K562 (cell line): ENCODE data around the gene STON2. TPM values are rescaled to one million over a fixed set of nuclear protein-coding genes. Genes with fewer than 3 reads are reported as not detected.

Experiments
- ATAC-seq: fragments of 200-7000 bp; cut with Tn5 transposase; 3 replicates; pipeline ENCODE4 v1.9.1; 2020; ENCODE audit warnings: moderate library complexity
- BruUV-seq: library from RNA; stranded (reverse); fragments of 400-500 nt; replicated peaks from 2 replicates; lab custom pipeline; 2021; lab: Mats Ljungman, UMichigan
- CTCF ChIA-PET: fragments of 300-600 bp; formaldehyde crosslinking; extraction: SDS; loops from one replicate; lab custom pipeline; 2021; ENCODE audit warnings: low intra/inter-chr PET ratio; lab: Yijun Ruan, JAX
- POLR2A ChIA-PET: fragments of 300-600, 350-650 bp; sonication (Branson Sonifier 250); formaldehyde crosslinking; extraction: SDS; loops from one replicate; lab custom pipeline; 2021; ENCODE audit warnings: antibody characterized with exemption, inconsistent platforms; lab: Yijun Ruan, JAX
- DNase-seq, 4 experiments: peaks; one replicate each; pipeline versions ENCODE4 v3.0.0 to v3.0.0-alpha.2; 2011 to 2018; ENCODE audit warnings: low spot score in 3 of 4, mixed read lengths in 3 of 4; ENCODE audit errors: extremely low read depth in 1 of 4
- FAIRE-seq: peaks from 2 replicates; lab custom pipeline; 2011; peaks lifted over from hg19 to GRCh38; lab: Jason Lieb, UNC
- H2AFZ ChIP-seq: 2 replicates; pipeline ENCODE4 v1.6.0; 2011; ENCODE audit warnings: low read depth, low read length, control low read depth, inconsistent platforms
- H3K27ac ChIP-seq: fragments of 200-600 bp; 3 replicates; pipeline ENCODE4 v1.8.0; 2011; ENCODE audit warnings: low read depth, mild to moderate bottlenecking, control low read depth, inconsistent platforms, low read length, moderate library complexity, mixed read lengths; ENCODE audit errors: extremely low read depth
- H3K27me3 ChIP-seq, 2 experiments: fragments of 300-600 bp in 1 of 2; 2 replicates in 1 of 2; 3 replicates in 1 of 2; pipeline versions ENCODE4 v1.6.0 to v1.8.0; 2011; ENCODE audit warnings: inconsistent platforms in 2 of 2, low read length in 2 of 2, mild to moderate bottlenecking in 1 of 2, mixed read lengths in 1 of 2, moderate library complexity in 1 of 2; ENCODE audit not compliant: control insufficient read depth in 2 of 2, insufficient read depth in 2 of 2
- H3K36me3 ChIP-seq: fragments of 300-600 bp; 3 replicates; pipeline ENCODE4 v1.8.0; 2011; ENCODE audit warnings: mild to moderate bottlenecking, low read length, inconsistent platforms; ENCODE audit not compliant: control insufficient read depth, insufficient read depth
- H3K4me1 ChIP-seq, 2 experiments: fragments of 200-600 bp in 1 of 2; replicated peaks in 1 of 2; 2 replicates in 1 of 2; 3 replicates in 1 of 2; pipeline versions ENCODE4 v1.5.1 to v1.8.0; 2011; ENCODE audit warnings: inconsistent platforms in 2 of 2, low read length in 2 of 2, mild to moderate bottlenecking in 1 of 2, mixed read lengths in 1 of 2, moderate library complexity in 1 of 2; ENCODE audit not compliant: control insufficient read depth in 2 of 2, insufficient read depth in 2 of 2
- H3K4me2 ChIP-seq: 2 replicates; pipeline ENCODE4 v1.6.1; 2011; ENCODE audit warnings: low read length, control low read depth, inconsistent platforms, mixed read lengths; ENCODE audit not compliant: insufficient read depth
- H3K4me3 ChIP-seq: fragments of 200-600 bp; sonication (generic), shearing (Covaris generic); 2 replicates; pipeline ENCODE4 v1.5.1; 2016; ENCODE audit warnings: control low read depth, inconsistent platforms
- H3K79me2 ChIP-seq: fragments of 200-600 bp; 3 replicates; pipeline ENCODE4 v1.8.0; 2011; ENCODE audit warnings: low read length, inconsistent platforms; ENCODE audit not compliant: control insufficient read depth, insufficient read depth
- H3K9ac ChIP-seq, 2 experiments: 2 replicates each; pipeline versions ENCODE4 v1.6.0 to v1.6.1; 2011; ENCODE audit warnings: low read depth in 2 of 2, low read length in 2 of 2, control low read depth in 1 of 2, inconsistent platforms in 1 of 2, mild to moderate bottlenecking in 1 of 2, mixed read lengths in 1 of 2; ENCODE audit not compliant: insufficient read depth in 1 of 2
- H3K9me1 ChIP-seq: one replicate; pipeline ENCODE4 v1.6.0; 2011; ENCODE audit warnings: inconsistent platforms, mild to moderate bottlenecking, low read length, moderate library complexity; ENCODE audit not compliant: control insufficient read depth, insufficient read depth
- H3K9me3 ChIP-seq: replicated peaks from 2 replicates; pipeline ENCODE4 v1.5.1; 2011; ENCODE audit warnings: low read depth, low read length, inconsistent platforms; ENCODE audit not compliant: control insufficient read depth, insufficient read depth
- H4K20me1 ChIP-seq: replicated peaks from 2 replicates; pipeline ENCODE4 v1.6.1; 2011; ENCODE audit warnings: low read length, inconsistent platforms, mixed read lengths; ENCODE audit not compliant: control insufficient read depth, insufficient read depth
- CBX8 ChIP-seq: fragments of 200-600 bp; sonication (generic); IDR thresholded peaks from 2 replicates; pipeline ENCODE4 v1.6.1; 2012; ENCODE audit warnings: borderline replicate concordance, mixed run types, low read depth, mild to moderate bottlenecking, moderate library complexity, mixed read lengths, low read length, control low read depth, inconsistent platforms; ENCODE audit not compliant: poor library complexity, severe bottlenecking; ENCODE audit errors: extremely low read depth
- CHD2 ChIP-seq: IDR thresholded peaks from 2 replicates; pipeline ENCODE4 v1.6.1; 2011; ENCODE audit warnings: low read depth, low read length
- E2F4 ChIP-seq: sonication (generic); formaldehyde crosslinking; IDR thresholded peaks from 2 replicates; pipeline ENCODE4 v1.8.0; 2022; ENCODE audit warnings: mild to moderate bottlenecking, low read depth, missing genetic modification reagents
- E4F1 ChIP-seq: fragments of 250-450 bp; sonication (Bioruptor Pico); IDR thresholded peaks from 2 replicates; pipeline ENCODE4 v1.5.0; 2021; ENCODE audit warnings: mild to moderate bottlenecking, borderline replicate concordance
- FOXP4 ChIP-seq: sonication (generic); formaldehyde crosslinking; IDR thresholded peaks from 2 replicates; pipeline ENCODE4 v1.8.0; 2022; ENCODE audit warnings: mild to moderate bottlenecking, missing genetic modification reagents, borderline replicate concordance
- HMG20B ChIP-seq: fragments of 250-450 bp; sonication (Bioruptor Pico); IDR thresholded peaks from 2 replicates; pipeline ENCODE4 v1.5.0; 2021; ENCODE audit warnings: mild to moderate bottlenecking
- HNRNPLL ChIP-seq: fragments of 200-400 bp; formaldehyde crosslinking; IDR thresholded peaks from 2 replicates; pipeline ENCODE4 v1.6.1; 2017; ENCODE audit warnings: low read length, low read depth, mild to moderate bottlenecking; ENCODE audit not compliant: poor library complexity, severe bottlenecking
- MAX ChIP-seq: sonication (generic); formaldehyde crosslinking; IDR thresholded peaks from 2 replicates; pipeline ENCODE4 v1.9.0; 2022; ENCODE audit warnings: mild to moderate bottlenecking, missing genetic modification reagents
- PCBP1 ChIP-seq: fragments of 200-400 bp; formaldehyde crosslinking; IDR thresholded peaks from 2 replicates; pipeline ENCODE4 v1.6.1; 2018; ENCODE audit warnings: mild to moderate bottlenecking, low read depth, low read length; ENCODE audit not compliant: poor library complexity, severe bottlenecking
- SRF ChIP-seq, 2 experiments: fragments of 250-450, 450-650 bp in 1 of 2; sonication (Bioruptor Pico) in 1 of 2; sonication (generic) in 1 of 2; formaldehyde crosslinking; IDR thresholded peaks; 2 replicates each; pipeline versions ENCODE4 v1.5.0 to v1.5.1; 2020 to 2022; ENCODE audit warnings: mild to moderate bottlenecking in 1 of 2, missing genetic modification reagents in 1 of 2
- TCF3 ChIP-seq: sonication (generic); formaldehyde crosslinking; IDR thresholded peaks from 2 replicates; pipeline ENCODE4 v1.4.0; 2020; ENCODE audit warnings: mild to moderate bottlenecking, missing genetic modification reagents
- XRCC3 ChIP-seq: fragments of 450-650 bp; IDR thresholded peaks from 2 replicates; pipeline ENCODE4 v1.6.1; 2017; ENCODE audit warnings: mild to moderate bottlenecking, moderate library complexity
- WGBS: fragments of 100-300 bp; shearing (Covaris generic); methylation state at CpG from one replicate; pipeline ENCODE4 v1.1.6; 2016; ENCODE audit warnings: low coverage, mixed read lengths; ENCODE audit not compliant: insufficient coverage; ENCODE audit errors: missing lambda C conversion rate; 5-methylcytosine and 5-hydroxymethylcytosine counted together
- in situ Hi-C: fragments of 300-500 bp; cut with MboI; formaldehyde crosslinking; loops from 4 replicates; pipeline ENCODE4 v1.15.0; 2018; ENCODE audit warnings: inconsistent platforms, mixed read lengths
- intact Hi-C: fragments of 100-400 bp; cut with micrococcal nuclease; formaldehyde crosslinking; loops from 2 replicates; pipeline ENCODE4 v1.14.2; 2022
- polyA plus RNA-seq, 8 experiments: library from polyadenylated mRNA; depleted of rRNA in 4 of 8; stranded (reverse) in 5 of 8; unstranded in 3 of 8; fragments of >200 nt; fragmentation: Nextera tagmentation in 2 of 8; fragmentation: Illumina TruSeq in 1 of 8; extraction: Ambion mirVana in 2 of 8; extraction: Trizol in 1 of 8; gene quantifications; 2 replicates each; pipeline versions ENCODE4 v1.2.1 to v1.2.3, GENCODE V29; 2011 to 2014; ENCODE audit warnings: inconsistent platforms in 1 of 8, missing spikeins in 1 of 8
- total RNA-seq, 7 experiments: library from RNA; depleted of rRNA in 6 of 7; stranded (reverse); fragments of >200 nt in 6 of 7; fragmentation: Illumina TruSeq in 2 of 7; extraction: Trizol in 2 of 7; gene quantifications; 2 replicates each; pipeline versions ENCODE4 v1.2.1 to v1.2.3, GENCODE V29; 2011 to 2021; ENCODE audit warnings: low replicate concordance in 1 of 7

Gene STON2
- total and polyA plus RNA-seq, 9 of the 15 experiments (the other 6 are each of a cell fraction or from before 2014, with no cell fraction given) = 7.8 to 99.3 (median 53.5) TPM

- in situ Hi-C loops = no loop called here
- no peak for TF ChIP-seq SRF (CRISPR knock-in tag; IDR thresholded peaks at IDR 0.05)
- no peak for TF ChIP-seq TCF3 (CRISPR knock-in tag)
- no peak for TF ChIP-seq PCBP1
- TF ChIP-seq E4F1 (CRISPR knock-in tag) = no peak
- no peak for TF ChIP-seq CBX8
- TF ChIP-seq E2F4 (CRISPR knock-in tag) = no peak
- TF ChIP-seq CHD2 = no peak
- TF ChIP-seq FOXP4 (CRISPR knock-in tag) = no peak
- TF ChIP-seq MAX (CRISPR knock-in tag) = no peak
- TF ChIP-seq XRCC3 = no peak
- TF ChIP-seq HMG20B (CRISPR knock-in tag) = no peak
- TF ChIP-seq HNRNPLL = no peak
- TF ChIP-seq, all 486 proteins: peak for 0
- ChIA-PET CTCF (no interaction called here), POLR2A (no interaction called here)
- 87% methylated on average over 11 of the region's 12 CpGs for WGBS
- H3K27ac ChIP-seq = no peak overlapping the region; the same call in 2 of the 3 replicates
- no peak overlapping the region for H3K9ac ChIP-seq
- no TSS peak for BruUV-seq
- no peak overlapping the region for H3K4me3 ChIP-seq
- intact Hi-C loops = no loop called here
- FAIRE-seq = no peak
- 0 out of 2 replicates have a peak, but pooled peaks cover 4% of the 10 kb centered on the region for H4K20me1 ChIP-seq
- H3K4me1 ChIP-seq = peaks cover 0 to 4% of the 10 kb centered on the region in 2 experiments; a peak in 1 of 5 replicates
- peaks cover 4% of the 10 kb centered on the region for H3K9me1 ChIP-seq
- peaks cover 36% of the 10 kb centered on the region for H3K79me2 ChIP-seq
- no peak overlapping the region for H2AFZ ChIP-seq
- peaks cover 53% of the 10 kb centered on the region; the same call in 2 of the 3 replicates for H3K36me3 ChIP-seq
- H3K9me3 ChIP-seq = no peaks in the 10 kb centered on the region
- H3K27me3 ChIP-seq = no peaks in the 10 kb centered on the region
- no peak for DNase-seq
- H3K4me2 ChIP-seq = no peak overlapping the region
- ATAC-seq = no peak
Observed at GRCh38 chr14:81277096-81277495, 123.0 kb downstream of the STON2 start.
